ENCODE measurements around the gene SERPIND1.

Gene SERPIND1

GRCh38 chr22:20787223-20787622 lies 13.3 kb downstream of the SERPIND1 start:
- H3K36me3 ChIP-seq = peaks cover 74% of the 10 kb centered on the region
- TF ChIP-seq CTCF (IDR thresholded peaks at IDR 0.05) = no peak
- no peaks in the 10 kb centered on the region for H3K27me3 ChIP-seq
- no peaks in the 10 kb centered on the region for H3K9me3 ChIP-seq
- no peak overlapping the region for H3K27ac ChIP-seq
- no peak overlapping the region for H3K4me3 ChIP-seq (ENCODE audit: low read depth in 1 of 2, low read length in 1 of 2)
- H3K4me1 ChIP-seq (ENCODE audit: control insufficient read depth in 1 of 2, insufficient read depth in 1 of 2, low read depth in 1 of 2, low read length in 1 of 2) = peaks cover 15 to 16% of the 10 kb centered on the region in 2 experiments

- Histone ChIP-seq H3K36me3 (peaks cover 82% of the 10 kb centered on the region), H3K9me3 (no peaks in the 10 kb centered on the region), H3K27me3 (no peaks in the 10 kb centered on the region), H3K27ac (no peak overlapping the region), H3K4me1 (ENCODE audit: control insufficient read depth in 1 of 2, insufficient read depth in 1 of 2, low read depth in 1 of 2, low read length in 1 of 2) (peaks cover 7 to 9% of the 10 kb centered on the region in 2 experiments), H3K4me3 (ENCODE audit: low read depth in 1 of 2, low read length in 1 of 2) (no peak overlapping the region)
- no peak for TF ChIP-seq CTCF (IDR thresholded peaks at IDR 0.05)
Measured at GRCh38 chr22:20787746-20788626, 14.1 kb downstream of the SERPIND1 start.

- TF ChIP-seq CTCF (IDR thresholded peaks at IDR 0.05) = no peak
- no peaks in the 10 kb centered on the region for H3K9me3 ChIP-seq
- H3K36me3 ChIP-seq = peaks cover 83% of the 10 kb centered on the region
- H3K27ac ChIP-seq = no peak overlapping the region
- H3K4me1 ChIP-seq (ENCODE audit: control insufficient read depth in 1 of 2, insufficient read depth in 1 of 2, low read depth in 1 of 2, low read length in 1 of 2) = peaks cover 2 to 6% of the 10 kb centered on the region in 2 experiments
- H3K4me3 ChIP-seq (ENCODE audit: low read depth in 1 of 2, low read length in 1 of 2) = no peak overlapping the region
- H3K27me3 ChIP-seq = no peaks in the 10 kb centered on the region
Measured at GRCh38 chr22:20788627-20789344, 14.9 kb downstream of the SERPIND1 start.

- peaks cover 89% of the 10 kb centered on the region for H3K36me3 ChIP-seq
- H3K4me1 ChIP-seq (ENCODE audit: control insufficient read depth in 1 of 2, insufficient read depth in 1 of 2, low read depth in 1 of 2, low read length in 1 of 2) = no peaks in the 10 kb centered on the region
- H3K9me3 ChIP-seq = no peaks in the 10 kb centered on the region
- H3K27me3 ChIP-seq = no peaks in the 10 kb centered on the region
- H3K4me3 ChIP-seq (ENCODE audit: low read depth in 1 of 2, low read length in 1 of 2) = no peak overlapping the region
- H3K27ac ChIP-seq = no peak overlapping the region
- no peak for TF ChIP-seq CTCF (IDR thresholded peaks at IDR 0.05)
Measured at GRCh38 chr22:20792221-20792965, 18.5 kb downstream of the SERPIND1 start.

GRCh38 chr22:20792966-20793728 lies 19.2 kb downstream of the SERPIND1 start:
- Histone ChIP-seq H3K4me1 (ENCODE audit: control insufficient read depth in 1 of 2, insufficient read depth in 1 of 2, low read depth in 1 of 2, low read length in 1 of 2) (no peaks in the 10 kb centered on the region), H3K9me3 (no peaks in the 10 kb centered on the region), H3K27me3 (no peaks in the 10 kb centered on the region), H3K4me3 (ENCODE audit: low read depth in 1 of 2, low read length in 1 of 2) (no peak overlapping the region), H3K27ac (no peak overlapping the region), H3K36me3 (peaks cover 89% of the 10 kb centered on the region)
- no peak for TF ChIP-seq CTCF (IDR thresholded peaks at IDR 0.05)
